Measurements from ENCODE around the gene FTO. TPM values are rescaled to one million over a fixed set of nuclear protein-coding genes. Genes with fewer than 3 reads are reported as not detected.

Gene FTO
- polyA plus RNA-seq, 1 donor from 2014 or later: 80.1 TPM

- Histone ChIP-seq H3K79me2 (replicated peaks; ENCODE audit: insufficient read depth, low read length) (no peaks in the 10 kb centered on the region), H3K4me2 (ENCODE audit: low read length) (no peak overlapping the region)
- TF ChIP-seq CTCF (IDR thresholded peaks at IDR 0.05; ENCODE audit: poor library complexity, severe bottlenecking): no peak
- no peak for TF ChIP-seq REST (IDR thresholded peaks at IDR 0.05; ENCODE audit: borderline replicate concordance)
- no peak for TF ChIP-seq POLR2AphosphoS5 (IDR thresholded peaks at IDR 0.05)
- no peak for TF ChIP-seq MXI1 (conservative IDR thresholded peaks at IDR 0.05; ENCODE audit: poor library complexity, severe bottlenecking)
- no peak for TF ChIP-seq EP300 (conservative IDR thresholded peaks at IDR 0.05; ENCODE audit: poor library complexity, severe bottlenecking)
These were observed 83.5 kb downstream of the FTO start for GRCh38 chr16:53787423-53787822.

DNA sequence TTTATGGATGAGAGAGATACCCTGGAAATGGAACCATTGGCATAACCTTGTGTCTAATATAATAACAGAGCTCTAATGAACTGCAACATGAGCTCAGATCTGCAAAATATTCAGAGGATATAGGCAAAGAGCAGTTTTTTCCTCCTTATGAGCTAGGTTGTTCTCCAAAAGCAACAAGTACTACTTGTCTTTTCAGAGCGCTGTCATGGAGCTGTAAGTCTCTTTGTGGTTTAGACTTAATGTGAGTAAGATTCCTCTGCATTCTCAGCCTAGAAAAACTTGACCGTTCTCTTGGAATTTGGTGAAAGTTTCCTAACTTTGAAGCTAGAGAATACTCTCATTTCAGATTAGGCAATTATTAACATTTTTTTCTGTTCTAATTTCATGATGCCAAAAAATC is 85.2 kb downstream of the FTO start:
- Histone ChIP-seq H3K9me2 (ENCODE audit: insufficient read depth, low read length) (no peaks in the 10 kb centered on the region), H4K20me1 (ENCODE audit: insufficient read depth) (no peaks in the 10 kb centered on the region), H3K36me3 (ENCODE audit: insufficient read depth, low read length) (no peaks in the 10 kb centered on the region), H2AFZ (ENCODE audit: low read depth, low read length) (no peak overlapping the region), H3K27me3 (ENCODE audit: insufficient read depth, low read depth, low read length) (no peaks in the 10 kb centered on the region), H3K9ac (ENCODE audit: low read length) (no peak overlapping the region), H3K4me2 (ENCODE audit: low read length) (no peak overlapping the region), H3K79me2 (replicated peaks; ENCODE audit: insufficient read depth, low read length) (no peaks in the 10 kb centered on the region), H3K4me3 (ENCODE audit: low read length) (no peak overlapping the region), H3K27ac (ENCODE audit: low read length) (no peak overlapping the region), H3K9me3 (ENCODE audit: low read length) (no peaks in the 10 kb centered on the region), H3F3A (ENCODE audit: insufficient read depth, low read length, poor library complexity, severe bottlenecking) (no peaks in the 10 kb centered on the region)
- TF ChIP-seq SMC3 (conservative IDR thresholded peaks at IDR 0.05; ENCODE audit: poor library complexity): no peak
- no peak for TF ChIP-seq EP300 (conservative IDR thresholded peaks at IDR 0.05; ENCODE audit: poor library complexity, severe bottlenecking)
- no peak for TF ChIP-seq RAD21 (conservative IDR thresholded peaks at IDR 0.05)
- TF ChIP-seq CTCF (IDR thresholded peaks at IDR 0.05; ENCODE audit: poor library complexity, severe bottlenecking): no peak
- TF ChIP-seq EZH2 (IDR thresholded peaks at IDR 0.05; ENCODE audit: borderline replicate concordance, insufficient read depth, low read length, poor library complexity, severe bottlenecking): no peak
- no peak for TF ChIP-seq MXI1 (conservative IDR thresholded peaks at IDR 0.05; ENCODE audit: poor library complexity, severe bottlenecking)

More at GRCh38 chr16:53787423-53787822, 83.5 kb downstream of the FTO start:
- Histone ChIP-seq H2AFZ (ENCODE audit: low read depth, low read length) (no peak overlapping the region), H3K27me3 (ENCODE audit: insufficient read depth, low read depth, low read length) (no peaks in the 10 kb centered on the region), H4K20me1 (ENCODE audit: insufficient read depth) (no peaks in the 10 kb centered on the region), H3K9me2 (ENCODE audit: insufficient read depth, low read length) (no peaks in the 10 kb centered on the region), H3K27ac (ENCODE audit: low read length) (no peak overlapping the region), H3K4me3 (ENCODE audit: low read length) (no peak overlapping the region), H3K36me3 (ENCODE audit: insufficient read depth, low read length) (no peaks in the 10 kb centered on the region), H3F3A (ENCODE audit: insufficient read depth, low read length, poor library complexity, severe bottlenecking) (no peaks in the 10 kb centered on the region), H3K9ac (ENCODE audit: low read length) (no peak overlapping the region), H3K9me3 (ENCODE audit: low read length) (no peaks in the 10 kb centered on the region)

All from neural cell (in vitro differentiated cells).